HepG2 (cell line): Measurements from ENCODE around the gene CBX7. TPM values are rescaled to one million over a fixed set of nuclear protein-coding genes. Genes with fewer than 3 reads are reported as not detected.
A peak's percentile ranks its signal among the peaks of the same experiment; 100 is the strongest.

Source experiments
- ARID2 ChIP-seq: sonication (generic); formaldehyde crosslinking; IDR thresholded peaks from 2 replicates; pipeline ENCODE4 v1.8.1; 2022; ENCODE audit warnings: mild to moderate bottlenecking, missing genetic modification reagents, borderline replicate concordance
- ATF1 ChIP-seq: IDR thresholded peaks from 2 replicates; pipeline ENCODE4 v1.6.1; 2016; ENCODE audit warnings: mild to moderate bottlenecking, control low read depth
- BCL6 ChIP-seq: IDR thresholded peaks from 2 replicates; pipeline ENCODE4 v1.6.1; 2016; ENCODE audit warnings: missing genetic modification reagents, missing compliant biosample characterization
- CEBPG ChIP-seq: IDR thresholded peaks from 2 replicates; pipeline ENCODE4 v1.6.1; 2016
- CREB1 ChIP-seq, 2 experiments: fragments of 450-650 bp in 1 of 2; IDR thresholded peaks; 2 replicates each; pipeline ENCODE4 v1.6.1; 2016 to 2017; ENCODE audit warnings: control low read depth in 1 of 2, mild to moderate bottlenecking in 1 of 2, missing compliant biosample characterization in 1 of 2, missing genetic modification characterization in 1 of 2
- HIVEP1 ChIP-seq: sonication (generic); formaldehyde crosslinking; IDR thresholded peaks from 2 replicates; pipeline ENCODE4 v1.4.0; 2020; ENCODE audit warnings: mild to moderate bottlenecking, missing genetic modification reagents
- MTF1 ChIP-seq: sonication (generic); formaldehyde crosslinking; IDR thresholded peaks from 2 replicates; pipeline ENCODE4 v1.5.0; 2020; ENCODE audit warnings: missing genetic modification reagents
- MXD4 ChIP-seq: IDR thresholded peaks from 2 replicates; pipeline ENCODE4 v1.6.1; 2016; ENCODE audit warnings: mild to moderate bottlenecking, missing biosample characterization, missing genetic modification reagents
- SNRNP70 ChIP-seq: fragments of 200-400 bp; formaldehyde crosslinking; IDR thresholded peaks from 2 replicates; pipeline ENCODE4 v1.6.1; 2017; ENCODE audit warnings: mild to moderate bottlenecking, low read depth, low read length, moderate library complexity
- SP5 ChIP-seq: IDR thresholded peaks from 2 replicates; pipeline ENCODE4 v1.6.1; 2016; ENCODE audit warnings: low read depth, borderline replicate concordance
- TEAD3 ChIP-seq: optimal IDR thresholded peaks from 2 replicates; pipeline ENCODE3; 2016; ENCODE audit warnings: borderline replicate concordance
- ZMYM3 ChIP-seq: sonication (generic); formaldehyde crosslinking; IDR thresholded peaks from 2 replicates; pipeline ENCODE4 v1.5.1; 2020; ENCODE audit warnings: mild to moderate bottlenecking, missing genetic modification reagents
- ZNF329 ChIP-seq: sonication (generic); formaldehyde crosslinking; IDR thresholded peaks from 2 replicates; pipeline ENCODE4 v1.9.0; 2021; ENCODE audit warnings: low read depth, mild to moderate bottlenecking, missing genetic modification reagents
- ZNF713 ChIP-seq: sonication (generic); formaldehyde crosslinking; IDR thresholded peaks from 2 replicates; pipeline ENCODE4 v1.4.0; 2020; ENCODE audit warnings: mild to moderate bottlenecking, missing genetic modification reagents
- polyA plus RNA-seq, 8 experiments: library from polyadenylated mRNA; depleted of rRNA in 3 of 8; stranded (reverse) in 7 of 8; unstranded in 1 of 8; fragments of >200 nt; fragmentation: Illumina TruSeq in 4 of 8; extraction: Trizol in 4 of 8; gene quantifications; 2 replicates each; pipeline versions ENCODE4 v1.2.1 to v1.2.3, GENCODE V29; 2011 to 2016; ENCODE audit warnings: low read depth in 4 of 8, missing spikeins in 1 of 8, mixed read lengths in 1 of 8; ENCODE audit not compliant: insufficient read depth in 1 of 8
- total RNA-seq, 5 experiments: library from RNA; depleted of rRNA; stranded (reverse); fragments of >200 nt; fragmentation: Illumina TruSeq; extraction: Trizol; gene quantifications; 2 replicates each; pipeline ENCODE4 v1.2.3, GENCODE V29; 2016; ENCODE audit warnings: low read depth in 1 of 5
- TF ChIP-seq, protein P1 (sequence below): sonication (generic); formaldehyde crosslinking; IDR thresholded peaks from 2 replicates; pipeline ENCODE4 v1.4.0; 2020; ENCODE audit warnings: missing genetic modification reagents, mild to moderate bottlenecking, borderline replicate concordance
- TF ChIP-seq, protein P2 (sequence below): sonication (generic); formaldehyde crosslinking; IDR thresholded peaks from one replicate; pipeline ENCODE4 v1.5.1; 2020; ENCODE audit warnings: mild to moderate bottlenecking, missing genetic modification reagents; ENCODE audit errors: not compliant biosample characterization
- TF ChIP-seq, protein P3 (sequence below): sonication (generic); formaldehyde crosslinking; IDR thresholded peaks from 2 replicates; pipeline ENCODE4 v1.9.0; 2021; ENCODE audit warnings: missing genetic modification reagents, mild to moderate bottlenecking, borderline replicate concordance

CBX7 gene
- total and polyA plus RNA-seq, 2 of the 13 experiments (the other 11 are each of a cell fraction or from before 2014, with no cell fraction given) = 0.35 to 4.9 TPM

DNA sequence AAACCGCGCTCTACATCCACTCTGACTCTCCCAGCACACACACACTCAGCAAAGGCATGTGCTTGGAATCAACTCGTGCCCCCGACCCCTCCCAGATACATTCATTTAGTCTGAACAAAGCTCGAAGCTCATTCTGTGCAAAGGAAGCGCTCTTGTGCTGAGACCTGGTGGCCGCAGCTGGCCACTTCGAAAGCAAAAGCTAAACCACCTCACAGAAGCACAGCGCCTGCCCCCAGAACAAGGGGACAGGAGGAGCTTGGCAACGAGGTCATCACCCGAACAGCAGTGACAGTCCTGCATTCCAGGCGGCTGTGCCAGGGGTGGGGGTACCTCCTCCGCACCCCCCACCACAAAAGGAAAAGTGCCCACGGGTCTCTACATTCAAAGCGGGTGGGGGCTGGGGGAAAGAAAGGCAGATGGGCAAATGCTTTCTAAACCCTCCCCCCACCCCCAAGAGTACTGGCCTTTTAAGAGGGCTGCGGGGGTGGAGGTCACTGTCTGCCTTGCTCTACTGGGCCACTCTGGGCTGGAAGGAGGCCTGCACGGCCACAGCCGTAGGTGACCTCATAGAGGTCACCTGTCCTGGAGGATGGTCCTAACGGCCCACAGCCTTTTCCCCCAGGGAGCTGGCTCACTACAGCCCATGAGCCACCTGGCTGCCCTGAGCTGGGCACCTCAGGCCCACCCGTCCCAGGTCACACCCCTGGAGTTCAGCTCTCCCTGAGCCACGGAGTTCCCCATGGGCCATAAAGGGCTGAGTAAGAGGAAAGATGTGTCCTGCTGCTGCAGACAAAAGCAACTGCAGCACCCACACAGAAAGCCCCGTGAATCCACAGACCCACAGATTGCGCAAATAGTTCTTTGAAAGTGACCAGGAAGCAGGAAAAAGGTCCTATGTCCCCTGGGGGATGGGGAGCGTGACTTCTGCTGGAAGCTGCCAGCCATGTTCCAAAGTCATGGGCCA lies 21.3 kb downstream of the CBX7 start (continued):
- TF ChIP-seq, protein P1, sequence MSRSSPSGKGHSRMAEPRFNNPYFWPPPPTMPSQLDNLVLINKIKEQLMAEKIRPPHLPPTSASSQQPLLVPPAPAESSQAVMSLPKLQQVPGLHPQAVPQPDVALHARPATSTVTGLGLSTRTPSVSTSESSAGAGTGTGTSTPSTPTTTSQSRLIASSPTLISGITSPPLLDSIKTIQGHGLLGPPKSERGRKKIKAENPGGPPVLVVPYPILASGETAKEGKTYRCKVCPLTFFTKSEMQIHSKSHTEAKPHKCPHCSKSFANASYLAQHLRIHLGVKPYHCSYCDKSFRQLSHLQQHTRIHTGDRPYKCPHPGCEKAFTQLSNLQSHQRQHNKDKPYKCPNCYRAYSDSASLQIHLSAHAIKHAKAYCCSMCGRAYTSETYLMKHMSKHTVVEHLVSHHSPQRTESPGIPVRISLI (CRISPR knock-in tag) = no peak
- peak; percentile 49 for TF ChIP-seq TEAD3 (CRISPR knock-in tag)
- no peak for TF ChIP-seq HIVEP1
- TF ChIP-seq MXD4 (CRISPR knock-in tag) = no peak
- TF ChIP-seq SP5 (CRISPR knock-in tag) = no peak
- TF ChIP-seq CREB1 (IDR thresholded peaks at IDR 0.05) = no peak
- no peak for TF ChIP-seq CREB1 (CRISPR knock-in tag; IDR thresholded peaks at IDR 0.05)
- TF ChIP-seq ARID2 (CRISPR knock-in tag) = no peak
- TF ChIP-seq ATF1 = no peak
- no peak for TF ChIP-seq ZMYM3 (CRISPR knock-in tag)
- no peak for TF ChIP-seq SNRNP70
- TF ChIP-seq, protein P2, sequence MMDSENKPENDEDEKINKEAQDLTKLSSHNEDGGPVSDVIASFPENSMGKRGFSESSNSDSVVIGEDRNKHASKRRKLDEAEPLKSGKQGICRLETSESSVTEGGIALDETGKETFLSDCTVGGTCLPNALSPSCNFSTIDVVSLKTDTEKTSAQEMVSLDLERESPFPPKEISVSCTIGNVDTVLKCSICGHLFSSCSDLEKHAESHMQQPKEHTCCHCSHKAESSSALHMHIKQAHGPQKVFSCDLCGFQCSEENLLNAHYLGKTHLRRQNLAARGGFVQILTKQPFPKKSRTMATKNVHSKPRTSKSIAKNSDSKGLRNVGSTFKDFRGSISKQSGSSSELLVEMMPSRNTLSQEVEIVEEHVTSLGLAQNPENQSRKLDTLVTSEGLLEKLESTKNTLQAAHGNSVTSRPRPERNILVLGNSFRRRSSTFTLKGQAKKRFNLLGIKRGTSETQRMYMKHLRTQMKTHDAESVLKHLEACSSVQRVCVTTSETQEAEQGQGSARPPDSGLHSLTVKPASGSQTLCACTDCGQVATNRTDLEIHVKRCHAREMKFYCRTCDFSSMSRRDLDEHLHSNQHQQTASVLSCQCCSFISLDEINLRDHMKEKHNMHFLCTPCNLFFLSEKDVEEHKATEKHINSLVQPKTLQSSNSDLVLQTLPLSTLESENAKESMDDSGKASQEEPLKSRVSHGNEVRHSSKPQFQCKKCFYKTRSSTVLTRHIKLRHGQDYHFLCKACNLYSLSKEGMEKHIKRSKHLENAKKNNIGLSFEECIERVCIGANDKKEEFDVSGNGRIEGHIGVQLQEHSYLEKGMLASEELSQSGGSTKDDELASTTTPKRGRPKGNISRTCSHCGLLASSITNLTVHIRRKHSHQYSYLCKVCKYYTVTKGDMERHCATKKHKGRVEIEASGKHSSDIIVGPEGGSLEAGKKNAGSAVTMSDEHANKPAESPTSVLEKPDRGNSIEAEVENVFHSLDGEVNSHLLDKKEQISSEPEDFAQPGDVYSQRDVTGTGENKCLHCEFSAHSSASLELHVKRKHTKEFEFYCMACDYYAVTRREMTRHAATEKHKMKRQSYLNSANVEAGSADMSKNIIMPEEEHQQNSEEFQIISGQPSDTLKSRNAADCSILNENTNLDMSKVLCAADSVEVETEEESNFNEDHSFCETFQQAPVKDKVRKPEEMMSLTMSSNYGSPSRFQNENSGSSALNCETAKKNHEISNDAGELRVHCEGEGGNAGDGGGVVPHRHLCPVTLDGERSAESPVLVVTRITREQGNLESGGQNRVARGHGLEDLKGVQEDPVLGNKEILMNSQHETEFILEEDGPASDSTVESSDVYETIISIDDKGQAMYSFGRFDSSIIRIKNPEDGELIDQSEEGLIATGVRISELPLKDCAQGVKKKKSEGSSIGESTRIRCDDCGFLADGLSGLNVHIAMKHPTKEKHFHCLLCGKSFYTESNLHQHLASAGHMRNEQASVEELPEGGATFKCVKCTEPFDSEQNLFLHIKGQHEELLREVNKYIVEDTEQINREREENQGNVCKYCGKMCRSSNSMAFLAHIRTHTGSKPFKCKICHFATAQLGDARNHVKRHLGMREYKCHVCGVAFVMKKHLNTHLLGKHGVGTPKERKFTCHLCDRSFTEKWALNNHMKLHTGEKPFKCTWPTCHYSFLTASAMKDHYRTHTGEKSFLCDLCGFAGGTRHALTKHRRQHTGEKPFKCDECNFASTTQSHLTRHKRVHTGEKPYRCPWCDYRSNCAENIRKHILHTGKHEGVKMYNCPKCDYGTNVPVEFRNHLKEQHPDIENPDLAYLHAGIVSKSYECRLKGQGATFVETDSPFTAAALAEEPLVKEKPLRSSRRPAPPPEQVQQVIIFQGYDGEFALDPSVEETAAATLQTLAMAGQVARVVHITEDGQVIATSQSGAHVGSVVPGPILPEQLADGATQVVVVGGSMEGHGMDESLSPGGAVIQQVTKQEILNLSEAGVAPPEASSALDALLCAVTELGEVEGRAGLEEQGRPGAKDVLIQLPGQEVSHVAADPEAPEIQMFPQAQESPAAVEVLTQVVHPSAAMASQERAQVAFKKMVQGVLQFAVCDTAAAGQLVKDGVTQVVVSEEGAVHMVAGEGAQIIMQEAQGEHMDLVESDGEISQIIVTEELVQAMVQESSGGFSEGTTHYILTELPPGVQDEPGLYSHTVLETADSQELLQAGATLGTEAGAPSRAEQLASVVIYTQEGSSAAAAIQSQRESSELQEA (CRISPR knock-in tag) = no peak
- TF ChIP-seq CEBPG (CRISPR knock-in tag) = peak; percentile 76
- TF ChIP-seq BCL6 (CRISPR knock-in tag) = peak; percentile 81
- TF ChIP-seq ZNF713 (CRISPR knock-in tag) = no peak
- TF ChIP-seq MTF1 (CRISPR knock-in tag) = no peak
- TF ChIP-seq, protein P3, sequence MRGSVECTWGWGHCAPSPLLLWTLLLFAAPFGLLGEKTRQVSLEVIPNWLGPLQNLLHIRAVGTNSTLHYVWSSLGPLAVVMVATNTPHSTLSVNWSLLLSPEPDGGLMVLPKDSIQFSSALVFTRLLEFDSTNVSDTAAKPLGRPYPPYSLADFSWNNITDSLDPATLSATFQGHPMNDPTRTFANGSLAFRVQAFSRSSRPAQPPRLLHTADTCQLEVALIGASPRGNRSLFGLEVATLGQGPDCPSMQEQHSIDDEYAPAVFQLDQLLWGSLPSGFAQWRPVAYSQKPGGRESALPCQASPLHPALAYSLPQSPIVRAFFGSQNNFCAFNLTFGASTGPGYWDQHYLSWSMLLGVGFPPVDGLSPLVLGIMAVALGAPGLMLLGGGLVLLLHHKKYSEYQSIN (CRISPR knock-in tag) = no peak
- no peak for TF ChIP-seq ZNF329 (CRISPR knock-in tag)
